ENCODE data around the gene MYBL2.

GRCh38 chr20:43694763-43695162, 27.8 kb downstream of the MYBL2 start:
- TF ChIP-seq CTCF (IDR thresholded peaks at IDR 0.05) (no peak), EZH2 (IDR thresholded peaks at IDR 0.05; ENCODE audit: borderline replicate concordance, insufficient read depth, low read depth, low read length, poor library complexity, severe bottlenecking) (no peak)

All from B cell (primary cell).